ENCODE results near the gene RGL3.

GRCh38 chr19:11416346-11417052 lies 2.6 kb downstream of the RGL3 start:
- TF ChIP-seq CTCF (conservative IDR thresholded peaks at IDR 0.05 in 1 of 2, IDR thresholded peaks at IDR 0.05 in 1 of 2; ENCODE audit: low read depth in 1 of 2, low read length in 2 of 2) (no peak), EZH2 (IDR thresholded peaks at IDR 0.05; ENCODE audit: low read length, missing control alignments) (no peak)
